Stimulated activated CD8-positive, alpha-beta memory T cell treated with anti-CD3 and anti-CD28 coated beads, Interleukin-15, amount 100 ng/mL, for 1 hour (primary cell): ENCODE results near the gene NCAPH2.
A peak's percentile ranks its signal among the peaks of the same experiment; 100 is the strongest.

Source experiments
- DNase-seq: peaks from one replicate; pipeline ENCODE4 v3.0.0-alpha.2; 2020; ENCODE audit warnings: low read depth

NCAPH2 gene

GRCh38 chr22:50507991-50508884, at the start of gene NCAPH2:
Gene NCAPH2 (plus strand): TSS chr22:50508224. CDS start chr22:50508338, 114 bp downstream.
- peak; percentile 96 for DNase-seq

GRCh38 chr22:50459016-50459415, 49.0 kb upstream of the NCAPH2 start:
- DNase-seq, result no peak

- no peak for DNase-seq
Observed at GRCh38 chr22:50459496-50460140, 48.4 kb upstream of the NCAPH2 start.

GRCh38 chr22:50460938-50461337, 47.1 kb upstream of the NCAPH2 start:
- no peak for DNase-seq

- DNase-seq, result no peak
Observed at GRCh38 chr22:50461536-50461935, 46.5 kb upstream of the NCAPH2 start.

GRCh38 chr22:50461979-50462540, 46.0 kb upstream of the NCAPH2 start:
- DNase-seq, result no peak

- DNase-seq, result no peak
Observed at GRCh38 chr22:50463188-50463900, 44.7 kb upstream of the NCAPH2 start.

- DNase-seq, result no peak
Observed at GRCh38 chr22:50464451-50464850, 43.6 kb upstream of the NCAPH2 start.

GRCh38 chr22:50465066-50465930, 42.7 kb upstream of the NCAPH2 start:
- DNase-seq, result no peak

- no peak for DNase-seq
Observed at GRCh38 chr22:50467341-50467740, 40.7 kb upstream of the NCAPH2 start.

- no peak for DNase-seq
Observed at GRCh38 chr22:50467773-50468440, 40.1 kb upstream of the NCAPH2 start.

GRCh38 chr22:50468626-50469025, 39.4 kb upstream of the NCAPH2 start:
- DNase-seq, result no peak

GRCh38 chr22:50469377-50470305, 38.4 kb upstream of the NCAPH2 start:
- DNase-seq, result peak; percentile 94

- DNase-seq, result no peak
Observed at GRCh38 chr22:50470491-50470890, 37.5 kb upstream of the NCAPH2 start.

- no peak for DNase-seq
Observed at GRCh38 chr22:50471197-50471847, 36.7 kb upstream of the NCAPH2 start.

- DNase-seq, result no peak
Observed at GRCh38 chr22:50471962-50472361, 36.1 kb upstream of the NCAPH2 start.

GRCh38 chr22:50473088-50473487, 34.9 kb upstream of the NCAPH2 start:
- DNase-seq, result no peak

GRCh38 chr22:50473855-50474671, 34.0 kb upstream of the NCAPH2 start:
- no peak for DNase-seq
